Prostate gland (tissue), 2 donors: ENCODE measurements around the gene PRICKLE2.

Experiments
- POLR2A ChIP-seq: fragments of 450-650 bp; IDR thresholded peaks from one replicate; pipeline ENCODE4 v1.6.1; 2016; ENCODE audit warnings: antibody characterized with exemption, mild to moderate bottlenecking
- POLR2AphosphoS5 ChIP-seq: sonication (generic); formaldehyde crosslinking; IDR thresholded peaks from one replicate; pipeline ENCODE4 v1.6.1; 2017; ENCODE audit warnings: antibody characterized with exemption
- TF ChIP-seq, protein P1 (sequence below), 4 experiments: fragments of 200-600 bp in 2 of 4; fragments of 450-650 bp in 2 of 4; sonication (generic) in 2 of 4; IDR thresholded peaks; 1 replicate in 3 of 4; 2 replicates in 1 of 4; pipeline ENCODE4 v1.5.1; 2016 to 2019; ENCODE audit warnings: antibody characterized with exemption in 4 of 4, mild to moderate bottlenecking in 2 of 4, moderate library complexity in 2 of 4

DNA sequence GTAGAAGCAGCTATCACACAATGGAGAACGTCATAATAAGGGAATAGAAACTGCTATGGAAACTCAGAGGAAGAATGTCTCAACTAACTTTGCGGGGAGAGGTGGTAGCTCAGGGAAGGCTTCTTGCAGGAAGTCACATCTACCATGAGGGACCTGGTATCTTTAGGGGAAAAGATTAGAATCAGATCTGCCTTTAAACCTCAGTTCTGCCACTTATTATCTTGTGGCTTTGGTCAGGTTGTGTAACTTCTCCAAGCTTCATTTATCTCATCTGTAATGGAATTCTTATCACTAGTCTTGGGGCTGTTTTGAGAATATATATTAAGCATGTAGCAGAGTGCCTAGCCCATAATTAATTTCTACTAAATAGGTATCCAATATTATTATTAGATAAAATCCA, 46.4 kb upstream of the PRICKLE2 start:
- TF ChIP-seq POLR2A (no peak), POLR2AphosphoS5 (no peak)
- TF ChIP-seq, protein P1, sequence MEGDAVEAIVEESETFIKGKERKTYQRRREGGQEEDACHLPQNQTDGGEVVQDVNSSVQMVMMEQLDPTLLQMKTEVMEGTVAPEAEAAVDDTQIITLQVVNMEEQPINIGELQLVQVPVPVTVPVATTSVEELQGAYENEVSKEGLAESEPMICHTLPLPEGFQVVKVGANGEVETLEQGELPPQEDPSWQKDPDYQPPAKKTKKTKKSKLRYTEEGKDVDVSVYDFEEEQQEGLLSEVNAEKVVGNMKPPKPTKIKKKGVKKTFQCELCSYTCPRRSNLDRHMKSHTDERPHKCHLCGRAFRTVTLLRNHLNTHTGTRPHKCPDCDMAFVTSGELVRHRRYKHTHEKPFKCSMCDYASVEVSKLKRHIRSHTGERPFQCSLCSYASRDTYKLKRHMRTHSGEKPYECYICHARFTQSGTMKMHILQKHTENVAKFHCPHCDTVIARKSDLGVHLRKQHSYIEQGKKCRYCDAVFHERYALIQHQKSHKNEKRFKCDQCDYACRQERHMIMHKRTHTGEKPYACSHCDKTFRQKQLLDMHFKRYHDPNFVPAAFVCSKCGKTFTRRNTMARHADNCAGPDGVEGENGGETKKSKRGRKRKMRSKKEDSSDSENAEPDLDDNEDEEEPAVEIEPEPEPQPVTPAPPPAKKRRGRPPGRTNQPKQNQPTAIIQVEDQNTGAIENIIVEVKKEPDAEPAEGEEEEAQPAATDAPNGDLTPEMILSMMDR (IDR thresholded peaks at IDR 0.05): no peak
